H1 (cell line): ENCODE measurements around the gene HBB. TPM values are rescaled to one million over a fixed set of nuclear protein-coding genes. Genes with fewer than 3 reads are reported as not detected.

Source experiments
- ATF2 ChIP-seq: IDR thresholded peaks from 2 replicates; pipeline ENCODE4 v1.6.1; 2012; ENCODE audit warnings: low read length, inconsistent platforms
- polyA plus RNA-seq, 7 experiments: library from polyadenylated mRNA; depleted of rRNA in 3 of 7; stranded (reverse) in 5 of 7; unstranded in 2 of 7; fragments of >200 nt in 5 of 7; fragments of 200-250 nt in 2 of 7; gene quantifications; 1 replicate in 5 of 7; 2 replicates in 1 of 7; 4 replicates in 1 of 7; pipeline versions ENCODE4 v1.2.1 to v1.2.3, GENCODE V29; 2011 to 2013; ENCODE audit warnings: missing spikeins in 2 of 7, mixed read lengths in 2 of 7
- total RNA-seq: library from RNA; stranded (reverse); fragmentation: NEBNext Ultra II Directional; extraction: Animal tissue kit (Norgen Biotek cat#: 25700); gene quantifications from 2 replicates; pipeline ENCODE4 v1.2.1, GENCODE V29; 2021

HBB gene
- total and polyA plus RNA-seq, 2 of the 8 experiments (the other 6 are each of a cell fraction or from before 2014, with no cell fraction given) = not detected

GRCh38 chr11:5231111-5231510 is 4.2 kb upstream of the HBB start (continued):
- no peak for TF ChIP-seq ATF2
